Sigmoid colon (tissue), 4 donors: Measurements from ENCODE around the gene PDE6B.

Experiments used
- CTCF ChIP-seq, 4 experiments: fragments of 450-650 bp in 3 of 4; fragments of 200-600 bp in 1 of 4; IDR thresholded peaks; one replicate each; pipeline ENCODE4 v1.5.1; 2016 to 2019; ENCODE audit warnings: antibody characterized with exemption in 4 of 4, mild to moderate bottlenecking in 3 of 4, moderate library complexity in 2 of 4
- EP300 ChIP-seq, 4 donors: sonication (generic); formaldehyde crosslinking; IDR thresholded peaks; one replicate each; pipeline ENCODE4 v1.6.1; 2017; ENCODE audit warnings: antibody characterized with exemption in 4 of 4
- POLR2AphosphoS5 ChIP-seq, 4 donors: sonication (generic); formaldehyde crosslinking; IDR thresholded peaks; one replicate each; pipeline ENCODE4 v1.6.1; 2017; ENCODE audit warnings: antibody characterized with exemption in 4 of 4

GRCh38 chr4:660401-660800, 35.0 kb downstream of the PDE6B start:
- TF ChIP-seq EP300 (IDR thresholded peaks at IDR 0.05) (no peak), CTCF (IDR thresholded peaks at IDR 0.05) (no peak), POLR2AphosphoS5 (IDR thresholded peaks at IDR 0.05) (no peak)
